ENCODE data around the gene FGF16.

- TF ChIP-seq, protein P1, sequence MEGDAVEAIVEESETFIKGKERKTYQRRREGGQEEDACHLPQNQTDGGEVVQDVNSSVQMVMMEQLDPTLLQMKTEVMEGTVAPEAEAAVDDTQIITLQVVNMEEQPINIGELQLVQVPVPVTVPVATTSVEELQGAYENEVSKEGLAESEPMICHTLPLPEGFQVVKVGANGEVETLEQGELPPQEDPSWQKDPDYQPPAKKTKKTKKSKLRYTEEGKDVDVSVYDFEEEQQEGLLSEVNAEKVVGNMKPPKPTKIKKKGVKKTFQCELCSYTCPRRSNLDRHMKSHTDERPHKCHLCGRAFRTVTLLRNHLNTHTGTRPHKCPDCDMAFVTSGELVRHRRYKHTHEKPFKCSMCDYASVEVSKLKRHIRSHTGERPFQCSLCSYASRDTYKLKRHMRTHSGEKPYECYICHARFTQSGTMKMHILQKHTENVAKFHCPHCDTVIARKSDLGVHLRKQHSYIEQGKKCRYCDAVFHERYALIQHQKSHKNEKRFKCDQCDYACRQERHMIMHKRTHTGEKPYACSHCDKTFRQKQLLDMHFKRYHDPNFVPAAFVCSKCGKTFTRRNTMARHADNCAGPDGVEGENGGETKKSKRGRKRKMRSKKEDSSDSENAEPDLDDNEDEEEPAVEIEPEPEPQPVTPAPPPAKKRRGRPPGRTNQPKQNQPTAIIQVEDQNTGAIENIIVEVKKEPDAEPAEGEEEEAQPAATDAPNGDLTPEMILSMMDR (IDR thresholded peaks at IDR 0.05 in 4 of 5, conservative IDR thresholded peaks at IDR 0.05 in 1 of 5), result no peak
- TF ChIP-seq POLR2A (IDR thresholded peaks at IDR 0.05), result no peak
Measured at GRCh38 chrX:77502951-77503525, 55.8 kb downstream of the FGF16 start.

All from gastrocnemius medialis (tissue), 4 donors.